IPS-18c (cell line): ENCODE data around the gene SIKE1.

ENCODE experiments used
- H3K4me3 ChIP-seq: 2 replicates; pipeline ENCODE4 v1.7.0; 2013; ENCODE audit warnings: low read depth, mild to moderate bottlenecking, low read length, moderate library complexity; ENCODE audit not compliant: insufficient read depth
- H3K9me3 ChIP-seq: one replicate; pipeline ENCODE4 v1.6.1; 2013; ENCODE audit warnings: mild to moderate bottlenecking, low read length, moderate library complexity; ENCODE audit not compliant: control insufficient read depth, insufficient read depth

Gene SIKE1

GRCh38 chr1:114728553-114728952 lies 51.9 kb downstream of the SIKE1 start:
- H3K9me3 ChIP-seq = no peaks in the 10 kb centered on the region
- H3K4me3 ChIP-seq = no peak overlapping the region

GRCh38 chr1:114725230-114725629 lies 55.3 kb downstream of the SIKE1 start:
- no peak overlapping the region for H3K4me3 ChIP-seq
- H3K9me3 ChIP-seq = no peaks in the 10 kb centered on the region

GRCh38 chr1:114723915-114724314 lies 56.6 kb downstream of the SIKE1 start:
- H3K9me3 ChIP-seq = no peaks in the 10 kb centered on the region
- H3K4me3 ChIP-seq = no peak overlapping the region

GRCh38 chr1:114723457-114723856 lies 57.0 kb downstream of the SIKE1 start:
- Histone ChIP-seq H3K4me3 (no peak overlapping the region), H3K9me3 (no peaks in the 10 kb centered on the region)

- Histone ChIP-seq H3K9me3 (no peaks in the 10 kb centered on the region), H3K4me3 (no peak overlapping the region)
These were observed 60.0 kb downstream of the SIKE1 start for GRCh38 chr1:114720492-114720891.
